MM.1S (cell line): ENCODE measurements around the gene VNN1.

Experiments
- CTCF ChIP-seq: fragments of 300-600 bp; sonication (generic); IDR thresholded peaks from 2 replicates; pipeline ENCODE4 v1.5.1; 2016; ENCODE audit warnings: antibody characterized with exemption, low read length, mixed read lengths
- EZH2 ChIP-seq: fragments of 300-600 bp; sonication (generic); optimal IDR thresholded peaks from 2 replicates; pipeline ENCODE3; 2017; ENCODE audit warnings: low read depth, mild to moderate bottlenecking, antibody characterized with exemption, low read length, mixed read lengths
- EZH2phosphoT487 ChIP-seq: fragments of 300-600 bp; sonication (generic); IDR thresholded peaks from 2 replicates; pipeline ENCODE4 v1.6.1; 2018; ENCODE audit warnings: antibody characterized with exemption, low read length

- no peak for TF ChIP-seq CTCF
- TF ChIP-seq EZH2, result no peak
- TF ChIP-seq EZH2phosphoT487, result no peak
Measured at GRCh38 chr6:132683543-132683942, 30.3 kb downstream of the VNN1 start.
